Stimulated activated CD4-positive, alpha-beta T cell treated with anti-CD3 and anti-CD28 coated beads, Interleukin-1b, Interleukin-23, amount 100 ng/mL, for 1 hour (primary cell): Measurements from ENCODE around the gene MUC3A.

Experiments used
- DNase-seq, 2 donors: peaks; one replicate each; pipeline ENCODE4 v3.0.0-alpha.2; 2020; ENCODE audit warnings: low read depth in 2 of 2

The MUC3A gene

GRCh38 chr7:100946766-100947365 lies 2.5 kb upstream of the MUC3A start:
- DNase-seq: no peak

GRCh38 chr7:100947792-100948191 lies 1.5 kb upstream of the MUC3A start:
- no peak for DNase-seq

GRCh38 chr7:100949933-100950443 lies 654 bp downstream of the MUC3A start:
- no peak for DNase-seq

- no peak for DNase-seq
These were observed 1.8 kb downstream of the MUC3A start for GRCh38 chr7:100951172-100951571.

GRCh38 chr7:100951888-100952560 lies 2.7 kb downstream of the MUC3A start:
- no peak for DNase-seq

- DNase-seq: no peak
These were observed 3.3 kb downstream of the MUC3A start for GRCh38 chr7:100952641-100953040.

- no peak for DNase-seq
These were observed 8.6 kb downstream of the MUC3A start for GRCh38 chr7:100957832-100958421.

GRCh38 chr7:100959894-100960293 lies 10.6 kb downstream of the MUC3A start:
- no peak for DNase-seq

- DNase-seq: no peak
These were observed 13.2 kb downstream of the MUC3A start for GRCh38 chr7:100962537-100962936.

- no peak for DNase-seq
These were observed 14.1 kb downstream of the MUC3A start for GRCh38 chr7:100963386-100963785.

GRCh38 chr7:100963874-100964273 lies 14.5 kb downstream of the MUC3A start:
- DNase-seq: no peak

- DNase-seq: no peak
These were observed 15.3 kb downstream of the MUC3A start for GRCh38 chr7:100964630-100965029.

- DNase-seq: no peak
These were observed 15.8 kb downstream of the MUC3A start for GRCh38 chr7:100965045-100965722.

GRCh38 chr7:100965723-100966541 lies 16.6 kb downstream of the MUC3A start:
- peak; percentile 32 to 63 for DNase-seq

- DNase-seq: no peak
These were observed 17.4 kb downstream of the MUC3A start for GRCh38 chr7:100966542-100967291.

GRCh38 chr7:100967292-100967863 lies 18.0 kb downstream of the MUC3A start:
- DNase-seq: no peak

GRCh38 chr7:100968031-100968430 lies 18.7 kb downstream of the MUC3A start:
- no peak for DNase-seq

- no peak for DNase-seq
These were observed 19.3 kb downstream of the MUC3A start for GRCh38 chr7:100968650-100969049.

- no peak for DNase-seq
These were observed 19.8 kb downstream of the MUC3A start, which contains the start of gene MUC12 for GRCh38 chr7:100969066-100969615. Gene MUC12 (plus strand): TSS chr7:100969565. CDS start chr7:100969623, 58 bp downstream.
